LNCaP clone FGC (cell line): ENCODE results near the gene PAPPA.

Experiments
- DNase-seq: peaks from one replicate; pipeline ENCODE4 v3.0.0-alpha.2; 2011; ENCODE audit warnings: low read depth
- H3K4me3 ChIP-seq: 2 replicates; pipeline ENCODE4 v1.5.1; 2011; ENCODE audit warnings: mild to moderate bottlenecking, low read depth, low read length, control low read depth
- TF ChIP-seq, protein P1 (sequence below): IDR thresholded peaks from 2 replicates; pipeline ENCODE4 v1.5.1; 2012; ENCODE audit warnings: mild to moderate bottlenecking; ENCODE audit not compliant: control insufficient read depth, insufficient read depth; ENCODE audit errors: extremely low read depth

The PAPPA gene

GRCh38 chr9:116181853-116182610 is 28.4 kb downstream of the PAPPA start:
- TF ChIP-seq, protein P1, sequence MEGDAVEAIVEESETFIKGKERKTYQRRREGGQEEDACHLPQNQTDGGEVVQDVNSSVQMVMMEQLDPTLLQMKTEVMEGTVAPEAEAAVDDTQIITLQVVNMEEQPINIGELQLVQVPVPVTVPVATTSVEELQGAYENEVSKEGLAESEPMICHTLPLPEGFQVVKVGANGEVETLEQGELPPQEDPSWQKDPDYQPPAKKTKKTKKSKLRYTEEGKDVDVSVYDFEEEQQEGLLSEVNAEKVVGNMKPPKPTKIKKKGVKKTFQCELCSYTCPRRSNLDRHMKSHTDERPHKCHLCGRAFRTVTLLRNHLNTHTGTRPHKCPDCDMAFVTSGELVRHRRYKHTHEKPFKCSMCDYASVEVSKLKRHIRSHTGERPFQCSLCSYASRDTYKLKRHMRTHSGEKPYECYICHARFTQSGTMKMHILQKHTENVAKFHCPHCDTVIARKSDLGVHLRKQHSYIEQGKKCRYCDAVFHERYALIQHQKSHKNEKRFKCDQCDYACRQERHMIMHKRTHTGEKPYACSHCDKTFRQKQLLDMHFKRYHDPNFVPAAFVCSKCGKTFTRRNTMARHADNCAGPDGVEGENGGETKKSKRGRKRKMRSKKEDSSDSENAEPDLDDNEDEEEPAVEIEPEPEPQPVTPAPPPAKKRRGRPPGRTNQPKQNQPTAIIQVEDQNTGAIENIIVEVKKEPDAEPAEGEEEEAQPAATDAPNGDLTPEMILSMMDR, result no peak
- DNase-seq, result no peak
- H3K4me3 ChIP-seq, result no peak overlapping the region

DNA sequence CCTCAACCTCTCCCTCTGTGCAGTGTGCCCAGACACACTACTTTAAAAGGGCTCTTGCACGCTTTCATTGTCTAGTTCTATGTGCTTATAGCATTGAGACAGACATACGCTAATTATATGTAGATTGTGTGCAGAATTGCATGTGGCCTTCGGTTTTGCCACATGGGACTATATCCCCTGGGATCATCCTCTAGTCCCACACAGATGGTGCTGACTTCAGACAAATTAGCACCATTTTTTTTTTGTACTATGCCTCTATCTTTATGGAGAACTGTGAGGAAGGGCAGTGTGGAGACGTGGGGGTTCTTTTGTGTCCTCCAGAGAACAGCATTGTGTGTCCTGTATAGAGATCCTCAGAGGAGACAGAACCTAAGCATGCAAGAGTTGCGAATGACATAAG is 29.3 kb downstream of the PAPPA start:
- no peak for DNase-seq
- no peak overlapping the region for H3K4me3 ChIP-seq
- TF ChIP-seq, protein P1, result no peak

DNA sequence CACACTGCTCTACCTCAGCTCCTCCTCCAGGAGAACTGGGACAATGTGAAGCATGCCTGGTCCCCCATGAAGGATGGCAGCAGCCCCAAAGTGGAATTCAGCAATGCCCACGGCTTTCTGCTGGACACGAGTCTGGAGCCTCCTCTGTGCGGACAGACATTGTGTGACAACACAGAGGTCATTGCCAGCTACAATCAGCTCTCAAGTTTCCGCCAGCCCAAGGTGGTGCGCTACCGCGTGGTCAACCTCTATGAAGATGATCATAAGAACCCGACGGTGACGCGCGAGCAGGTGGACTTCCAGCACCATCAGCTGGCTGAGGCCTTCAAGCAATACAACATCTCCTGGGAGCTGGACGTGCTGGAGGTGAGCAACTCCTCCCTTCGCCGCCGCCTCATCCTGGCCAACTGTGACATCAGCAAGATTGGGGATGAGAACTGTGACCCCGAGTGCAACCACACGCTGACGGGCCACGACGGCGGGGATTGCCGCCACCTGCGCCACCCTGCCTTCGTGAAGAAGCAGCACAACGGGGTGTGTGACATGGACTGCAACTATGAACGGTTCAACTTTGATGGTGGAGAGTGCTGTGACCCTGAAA is 34.1 kb downstream of the PAPPA start:
- H3K4me3 ChIP-seq, result no peak overlapping the region
- TF ChIP-seq, protein P1, result no peak
- no peak for DNase-seq

DNA sequence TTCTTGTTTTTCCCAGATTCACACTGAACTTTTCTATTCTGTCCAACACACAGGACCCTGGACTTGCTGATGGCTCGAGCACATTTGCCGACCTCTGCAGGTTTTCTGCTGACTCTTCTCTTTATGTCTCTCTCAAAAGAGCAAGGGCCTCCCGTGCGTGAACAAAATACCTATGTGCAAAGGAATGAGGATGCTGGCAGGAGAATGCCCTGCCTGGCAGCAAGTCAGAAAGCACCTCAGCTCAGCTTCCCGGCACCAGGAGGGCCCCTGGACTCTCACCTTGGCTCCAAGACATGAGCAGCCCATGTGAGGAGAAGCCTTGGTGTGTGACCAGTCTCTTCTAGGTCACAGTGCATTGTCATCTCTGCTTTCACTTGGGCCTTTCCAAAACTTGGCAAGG is 36.1 kb downstream of the PAPPA start:
- no peak overlapping the region for H3K4me3 ChIP-seq
- TF ChIP-seq, protein P1, result no peak
- DNase-seq, result no peak

- TF ChIP-seq, protein P1, result no peak
- DNase-seq, result no peak
Measured at GRCh38 chr9:116190637-116191396, 37.2 kb downstream of the PAPPA start.

GRCh38 chr9:116191576-116192415 is 38.2 kb downstream of the PAPPA start:
- no peak for DNase-seq
- TF ChIP-seq, protein P1, result no peak
- no peak overlapping the region for H3K4me3 ChIP-seq

More at GRCh38 chr9:116190637-116191396, 37.2 kb downstream of the PAPPA start:
- H3K4me3 ChIP-seq, result no peak overlapping the region
